ENCODE results near the gene CYP1A2. TPM values are rescaled to one million over a fixed set of nuclear protein-coding genes. Genes with fewer than 3 reads are reported as not detected.

The CYP1A2 gene
- total and polyA plus RNA-seq, 2 of the 13 experiments (the other 11 are each of a cell fraction or from before 2014, with no cell fraction given): 0.07 TPM; not detected in 1

GRCh38 chr15:74730619-74731316 lies 17.9 kb upstream of the CYP1A2 start (continued):
- TF ChIP-seq ZBTB2 (CRISPR knock-in tag; IDR thresholded peaks at IDR 0.05; ENCODE audit: low read depth): no peak
- TF ChIP-seq TOPORS (CRISPR knock-in tag; IDR thresholded peaks at IDR 0.05): no peak
- peak; percentile 39 for TF ChIP-seq XRCC5 (optimal IDR thresholded peaks at IDR 0.05; ENCODE audit: low read length)
- no peak for TF ChIP-seq ZNF232 (CRISPR knock-in tag; IDR thresholded peaks at IDR 0.05; ENCODE audit: borderline replicate concordance)
- no peak for TF ChIP-seq NONO (IDR thresholded peaks at IDR 0.05)
- TF ChIP-seq NONO (CRISPR knock-in tag; conservative IDR thresholded peaks at IDR 0.05): peak; percentile 84
- no peak for TF ChIP-seq ZNF891 (CRISPR knock-in tag; IDR thresholded peaks at IDR 0.05)
- TF ChIP-seq ZZZ3 (CRISPR knock-in tag; IDR thresholded peaks at IDR 0.05; ENCODE audit: borderline replicate concordance): no peak
- TF ChIP-seq MTF2 (CRISPR knock-in tag; IDR thresholded peaks at IDR 0.05; ENCODE audit: borderline replicate concordance): no peak
- TF ChIP-seq THAP11 (CRISPR knock-in tag; IDR thresholded peaks at IDR 0.05): peak; percentile 76
- TF ChIP-seq ZNF775 (CRISPR knock-in tag; IDR thresholded peaks at IDR 0.05; ENCODE audit: borderline replicate concordance): no peak
- 0 out of 2 replicates have a peak, but pooled peaks have one; percentile 76 for TF ChIP-seq ZSCAN29 (CRISPR knock-in tag; conservative IDR thresholded peaks at IDR 0.05)
- no peak for TF ChIP-seq ATF3 (CRISPR knock-in tag; IDR thresholded peaks at IDR 0.05)
- no peak for TF ChIP-seq IKZF4 (CRISPR knock-in tag; IDR thresholded peaks at IDR 0.05; ENCODE audit: borderline replicate concordance, low read depth, not compliant biosample characterization)
- no peak for TF ChIP-seq ZFP62 (CRISPR knock-in tag; IDR thresholded peaks at IDR 0.05)
- no peak for TF ChIP-seq STAT6 (CRISPR knock-in tag; IDR thresholded peaks at IDR 0.05; ENCODE audit: borderline replicate concordance)
- TF ChIP-seq ZNF557 (CRISPR knock-in tag; IDR thresholded peaks at IDR 0.05): 0 out of 2 replicates have a peak, but pooled peaks have one; percentile 68
- TF ChIP-seq LCORL (IDR thresholded peaks at IDR 0.05): no peak
- peak; percentile 92 for TF ChIP-seq LCORL (CRISPR knock-in tag; IDR thresholded peaks at IDR 0.05)
- no peak for TF ChIP-seq HIC2 (CRISPR knock-in tag; IDR thresholded peaks at IDR 0.05; ENCODE audit: low read depth)
- no peak for TF ChIP-seq ATAD3A (CRISPR knock-in tag; IDR thresholded peaks at IDR 0.05)
- peak; percentile 87 for TF ChIP-seq ELF3 (CRISPR knock-in tag; IDR thresholded peaks at IDR 0.05)
- TF ChIP-seq FLYWCH1 (CRISPR knock-in tag; IDR thresholded peaks at IDR 0.05): no peak
- TF ChIP-seq JARID2 (CRISPR knock-in tag; IDR thresholded peaks at IDR 0.05; ENCODE audit: insufficient replicate concordance): no peak
- peak; percentile 11; the same call in 1 of the 2 replicates for TF ChIP-seq SMC3 (IDR thresholded peaks at IDR 0.05; ENCODE audit: low read length)
- no peak for TF ChIP-seq SYNCRIP (IDR thresholded peaks at IDR 0.05; ENCODE audit: insufficient read depth, low read depth, low read length)
